NCI-H2196 (cell line): ENCODE measurements around the gene TMEM129.

ENCODE experiments used
- DNase-seq: peaks from one replicate; lab custom pipeline; 2025; ENCODE audit not compliant: unreplicated experiment; lab: John Stamatoyannopoulos, UW

Gene TMEM129

GRCh38 chr4:1722551-1723118, 1.5 kb upstream of the TMEM129 start:
- no peak for DNase-seq

- no peak for DNase-seq
Observed at GRCh38 chr4:1721666-1722550, 785 bp upstream of the TMEM129 start.

- DNase-seq, result no peak
Observed at GRCh38 chr4:1720163-1720983, 750 bp downstream of the TMEM129 start.

- no peak for DNase-seq
Observed at GRCh38 chr4:1718095-1718850, 2.9 kb downstream of the TMEM129 start.

- DNase-seq, result no peak
Observed at GRCh38 chr4:1717129-1718094, 3.7 kb downstream of the TMEM129 start.

GRCh38 chr4:1716065-1716945, 4.8 kb downstream of the TMEM129 start:
- no peak for DNase-seq

GRCh38 chr4:1715002-1715758, 5.9 kb downstream of the TMEM129 start:
- no peak for DNase-seq

- DNase-seq, result peak; percentile 30
Observed at GRCh38 chr4:1714303-1715001, 6.7 kb downstream of the TMEM129 start.

GRCh38 chr4:1713003-1713851, 7.9 kb downstream of the TMEM129 start:
- peak; percentile 56 for DNase-seq

- peak; percentile 94 for DNase-seq
Observed at GRCh38 chr4:1712216-1713002, 8.7 kb downstream of the TMEM129 start, which contains the start of gene SLBP. TSS of gene SLBP (minus strand) at chr4:1712319. CDS start at chr4:1712188, 131 bp downstream.

GRCh38 chr4:1711571-1712215, 9.4 kb downstream of the TMEM129 start:
- DNase-seq, result no peak

GRCh38 chr4:1711055-1711570, 10.0 kb downstream of the TMEM129 start:
- DNase-seq, result no peak

GRCh38 chr4:1708581-1708980, 12.5 kb downstream of the TMEM129 start:
- no peak for DNase-seq

- DNase-seq, result no peak
Observed at GRCh38 chr4:1706358-1706757, 14.8 kb downstream of the TMEM129 start.

GRCh38 chr4:1705732-1706131, 15.4 kb downstream of the TMEM129 start:
- no peak for DNase-seq
